Smooth muscle cell of the umbilical artery (primary cell): ENCODE data around the gene RAB6D. TPM values are rescaled to one million over a fixed set of nuclear protein-coding genes. Genes with fewer than 3 reads are reported as not detected.

Experiments
- total RNA-seq: library from RNA; depleted of rRNA; stranded (reverse); fragments of >200 nt; gene quantifications from 2 replicates; pipeline ENCODE4 v1.2.3, GENCODE V29; 2014

The RAB6D gene
- not detected in 2 replicates for total RNA-seq

GRCh38 chr2:131363703-131364186 is at the start of gene RAB6D:
Gene RAB6D, minus strand, starts transcription at chr2:131364168. Its CDS starts 448 bp downstream, at chr2:131363720.

Other genes with a start within 250 kb of the RAB6D start
- under 0.01 TPM in 1 of 2 replicates, not detected in the other for gene POTEE, start 154.6 kb downstream of the RAB6D start, total RNA-seq
- gene TUBA3D, start 112.0 kb upstream of the RAB6D start, total RNA-seq, result not detected in 2 replicates
- gene MZT2A, start 128.2 kb upstream of the RAB6D start, total RNA-seq, result 43.4 and 66.2 TPM in 2 replicates
- 8.3 and 11.1 TPM in 2 replicates for gene CCDC74A, start 163.7 kb upstream of the RAB6D start, total RNA-seq